ENCODE measurements around the gene SH3BGRL2. TPM values are rescaled to one million over a fixed set of nuclear protein-coding genes. Genes with fewer than 3 reads are reported as not detected.

The SH3BGRL2 gene
- total RNA-seq, 3 donors from 2014 or later (not counting 1 experiment from before 2014, with no cell fraction given) = 0.68 to 5.8 (median 1.6) TPM

- DNase-seq (no peak), ATAC-seq (no peak)
- no peak for TF ChIP-seq CTCF (IDR thresholded peaks at IDR 0.05)
- H3K4me3 Mint-ChIP-seq = no peak overlapping the region
- H3K36me3 Mint-ChIP-seq = no peaks in the 10 kb centered on the region
- Histone ChIP-seq H3K27ac (ENCODE audit: low read length) (no peak overlapping the region), H3K27me3 (ENCODE audit: control insufficient read depth, insufficient read depth, low read length) (peaks cover 15% of the 10 kb centered on the region), H3K9me3 (ENCODE audit: control insufficient read depth, insufficient read depth, low read length) (no peaks in the 10 kb centered on the region), H3K4me3 (ENCODE audit: low read length) (no peak overlapping the region), H3K36me3 (ENCODE audit: control insufficient read depth, insufficient read depth, low read length) (no peaks in the 10 kb centered on the region), H3K4me1 (ENCODE audit: control insufficient read depth, insufficient read depth, low read length) (peaks cover 6% of the 10 kb centered on the region)
- 95% methylated on average over 2 of the region's 2 CpGs for WGBS (ENCODE audit: insufficient coverage)
- H3K27ac Mint-ChIP-seq = no peak overlapping the region
- peaks cover 0 to 6% of the 10 kb centered on the region in 2 donors for H3K4me1 Mint-ChIP-seq
- no peaks in the 10 kb centered on the region for H3K9me3 Mint-ChIP-seq
- intact Hi-C loops (cut with micrococcal nuclease) = no loop called here
- peaks cover 25 to 41% of the 10 kb centered on the region in 2 donors for H3K27me3 Mint-ChIP-seq (ENCODE audit: low read depth in 2 of 2)
Observed at GRCh38 chr6:79635232-79635543, 4.1 kb downstream of the SH3BGRL2 start.

- no peak for ATAC-seq
- peaks cover 5% of the 10 kb centered on the region for H3K27me3 ChIP-seq (ENCODE audit: control insufficient read depth, insufficient read depth, low read length)
Observed at GRCh38 chr6:79636673-79637072, 5.5 kb downstream of the SH3BGRL2 start.

DNA sequence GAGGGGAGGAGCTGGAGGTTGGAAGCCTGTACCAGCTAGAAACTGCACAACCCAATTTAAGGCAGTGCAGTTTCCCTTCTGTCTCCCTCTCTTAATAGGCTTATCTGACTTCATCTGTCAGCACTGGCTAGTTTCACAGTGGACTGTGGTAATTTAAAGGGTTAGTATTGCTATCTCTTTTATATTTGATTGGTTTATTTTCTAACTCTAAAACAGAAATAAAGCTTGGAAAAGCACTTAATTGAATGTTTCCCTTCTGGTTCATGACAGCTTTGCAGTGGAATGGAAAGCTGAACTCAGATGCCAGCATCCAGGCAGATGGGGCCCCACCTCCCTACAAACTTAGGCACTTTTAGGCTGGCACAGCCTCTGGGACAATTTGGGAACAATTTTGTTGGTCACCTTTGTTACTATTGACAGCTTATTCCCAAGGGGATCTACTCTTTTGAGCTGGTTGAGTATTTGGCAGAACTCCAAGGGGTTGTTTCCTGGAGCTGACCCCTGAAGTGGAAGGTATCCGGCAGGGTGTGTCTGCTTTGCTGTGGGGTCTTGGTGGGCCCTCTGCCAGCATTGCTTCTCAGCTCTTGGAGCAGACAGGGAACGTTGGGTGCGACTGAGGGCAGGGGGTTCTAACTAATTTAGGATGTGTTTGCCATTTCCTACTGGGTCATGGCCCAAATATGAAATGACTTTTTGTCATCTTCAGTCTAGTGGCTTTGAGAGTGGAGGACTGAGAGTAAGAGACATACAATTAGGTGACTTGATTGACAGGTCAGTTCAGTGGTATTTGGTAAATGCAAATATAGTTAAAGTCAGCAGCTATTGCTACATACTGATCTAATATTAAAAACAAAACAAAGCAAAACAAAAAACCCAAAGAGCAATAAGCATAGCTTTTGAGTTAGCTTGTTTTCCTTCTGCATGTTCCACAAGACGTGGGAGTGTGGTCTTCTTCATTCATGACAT, 9.3 kb downstream of the SH3BGRL2 start:
- Histone ChIP-seq H3K36me3 (ENCODE audit: control insufficient read depth, insufficient read depth, low read length) (no peaks in the 10 kb centered on the region), H3K9me3 (ENCODE audit: control insufficient read depth, insufficient read depth, low read length) (no peaks in the 10 kb centered on the region), H3K4me3 (ENCODE audit: low read length) (no peak overlapping the region), H3K4me1 (ENCODE audit: control insufficient read depth, insufficient read depth, low read length) (no peaks in the 10 kb centered on the region), H3K27me3 (ENCODE audit: control insufficient read depth, insufficient read depth, low read length) (no peaks in the 10 kb centered on the region), H3K27ac (ENCODE audit: low read length) (no peak overlapping the region)
- no peaks in the 10 kb centered on the region for H3K36me3 Mint-ChIP-seq
- WGBS (ENCODE audit: insufficient coverage) = 75% methylated on average over 4 of the region's 4 CpGs
- H3K27ac Mint-ChIP-seq = no peak overlapping the region
- H3K4me1 Mint-ChIP-seq = no peaks in the 10 kb centered on the region
- ATAC-seq (no peak), DNase-seq (no peak)
- intact Hi-C loops (cut with micrococcal nuclease) = no loop called here
- no peak overlapping the region for H3K4me3 Mint-ChIP-seq
- no peaks in the 10 kb centered on the region for H3K9me3 Mint-ChIP-seq
- TF ChIP-seq CTCF (IDR thresholded peaks at IDR 0.05) = no peak
- peaks cover 3 to 6% of the 10 kb centered on the region in 2 donors for H3K27me3 Mint-ChIP-seq (ENCODE audit: low read depth in 2 of 2)

More at GRCh38 chr6:79636673-79637072, 5.5 kb downstream of the SH3BGRL2 start:
- no peaks in the 10 kb centered on the region for H3K36me3 Mint-ChIP-seq
- 89% methylated on average over 1 of the region's 1 CpG for WGBS (ENCODE audit: insufficient coverage)
- peaks cover 15 to 29% of the 10 kb centered on the region in 2 donors for H3K27me3 Mint-ChIP-seq (ENCODE audit: low read depth in 2 of 2)
- TF ChIP-seq CTCF (IDR thresholded peaks at IDR 0.05) = no peak
- no peak for DNase-seq
- H3K4me1 Mint-ChIP-seq = no peaks in the 10 kb centered on the region
- Histone ChIP-seq H3K4me3 (ENCODE audit: low read length) (no peak overlapping the region), H3K36me3 (ENCODE audit: control insufficient read depth, insufficient read depth, low read length) (no peaks in the 10 kb centered on the region), H3K4me1 (ENCODE audit: control insufficient read depth, insufficient read depth, low read length) (no peaks in the 10 kb centered on the region), H3K27ac (ENCODE audit: low read length) (no peak overlapping the region), H3K9me3 (ENCODE audit: control insufficient read depth, insufficient read depth, low read length) (no peaks in the 10 kb centered on the region)
- no peaks in the 10 kb centered on the region for H3K9me3 Mint-ChIP-seq
- H3K4me3 Mint-ChIP-seq = no peak overlapping the region
- intact Hi-C loops (cut with micrococcal nuclease) = no loop called here
- no peak overlapping the region for H3K27ac Mint-ChIP-seq

Data from natural killer cell (primary cell).